Suprapubic skin (tissue), 4 donors: Measurements from ENCODE around the gene TUBGCP6.

ENCODE experiments used
- EP300 ChIP-seq: sonication (generic); formaldehyde crosslinking; IDR thresholded peaks from one replicate; pipeline ENCODE4 v1.6.1; 2017; ENCODE audit warnings: antibody characterized with exemption
- POLR2A ChIP-seq, 2 donors: fragments of 450-650 bp; IDR thresholded peaks; one replicate each; pipeline ENCODE4 v1.6.1; 2017; ENCODE audit warnings: antibody characterized with exemption in 2 of 2, mild to moderate bottlenecking in 2 of 2, moderate library complexity in 2 of 2
- POLR2AphosphoS5 ChIP-seq, 3 donors: sonication (generic); formaldehyde crosslinking; IDR thresholded peaks; one replicate each; pipeline ENCODE4 v1.6.1; 2017; ENCODE audit warnings: antibody characterized with exemption in 3 of 3
- TF ChIP-seq, protein P1 (sequence below), 2 donors: fragments of 200-600 bp in 1 of 2; fragments of 450-650 bp in 1 of 2; sonication (generic) in 1 of 2; IDR thresholded peaks; one replicate each; pipeline ENCODE4 v1.5.1; 2016 to 2019; ENCODE audit warnings: antibody characterized with exemption in 2 of 2, mild to moderate bottlenecking in 1 of 2, moderate library complexity in 1 of 2

DNA sequence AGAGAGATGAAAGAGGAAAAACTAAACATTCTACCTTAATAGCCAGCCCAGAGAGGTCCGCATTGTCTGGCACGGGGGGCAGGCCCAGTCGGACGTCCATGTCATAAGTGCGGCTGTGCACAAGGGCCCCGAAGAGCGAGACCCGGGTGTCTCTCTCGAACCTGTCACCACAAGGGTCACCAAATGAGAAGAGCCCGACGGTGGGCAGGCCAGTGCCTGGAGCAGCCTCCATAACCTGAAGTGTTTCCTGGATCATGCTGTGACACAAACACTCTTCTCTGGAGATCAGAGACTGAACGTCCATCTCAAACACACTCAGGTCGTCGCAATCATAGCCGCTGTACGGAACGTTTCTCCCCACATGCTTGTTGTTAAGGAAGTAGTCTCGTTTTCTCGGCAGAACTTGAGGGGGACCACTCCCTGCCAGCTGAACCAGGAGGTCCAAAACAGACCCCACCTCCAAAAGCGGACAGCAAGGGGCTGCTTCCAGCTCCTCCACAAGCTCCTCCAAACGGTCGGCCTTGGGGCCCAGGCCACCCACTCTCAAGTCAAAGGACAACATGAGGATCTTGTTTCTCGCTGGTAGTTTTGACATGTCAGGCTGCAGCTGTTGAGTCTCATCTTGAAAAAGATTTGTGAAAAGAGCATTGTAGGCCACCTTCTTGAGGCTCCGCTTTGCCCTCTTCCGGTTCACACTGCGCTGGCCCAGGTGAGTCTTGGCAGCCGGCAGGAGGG is 971 bp downstream of the TUBGCP6 start:
- TF ChIP-seq, protein P1, sequence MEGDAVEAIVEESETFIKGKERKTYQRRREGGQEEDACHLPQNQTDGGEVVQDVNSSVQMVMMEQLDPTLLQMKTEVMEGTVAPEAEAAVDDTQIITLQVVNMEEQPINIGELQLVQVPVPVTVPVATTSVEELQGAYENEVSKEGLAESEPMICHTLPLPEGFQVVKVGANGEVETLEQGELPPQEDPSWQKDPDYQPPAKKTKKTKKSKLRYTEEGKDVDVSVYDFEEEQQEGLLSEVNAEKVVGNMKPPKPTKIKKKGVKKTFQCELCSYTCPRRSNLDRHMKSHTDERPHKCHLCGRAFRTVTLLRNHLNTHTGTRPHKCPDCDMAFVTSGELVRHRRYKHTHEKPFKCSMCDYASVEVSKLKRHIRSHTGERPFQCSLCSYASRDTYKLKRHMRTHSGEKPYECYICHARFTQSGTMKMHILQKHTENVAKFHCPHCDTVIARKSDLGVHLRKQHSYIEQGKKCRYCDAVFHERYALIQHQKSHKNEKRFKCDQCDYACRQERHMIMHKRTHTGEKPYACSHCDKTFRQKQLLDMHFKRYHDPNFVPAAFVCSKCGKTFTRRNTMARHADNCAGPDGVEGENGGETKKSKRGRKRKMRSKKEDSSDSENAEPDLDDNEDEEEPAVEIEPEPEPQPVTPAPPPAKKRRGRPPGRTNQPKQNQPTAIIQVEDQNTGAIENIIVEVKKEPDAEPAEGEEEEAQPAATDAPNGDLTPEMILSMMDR (IDR thresholded peaks at IDR 0.05) = no peak
- TF ChIP-seq POLR2AphosphoS5 (IDR thresholded peaks at IDR 0.05) (no peak), EP300 (no peak), POLR2A (IDR thresholded peaks at IDR 0.05) (no peak)
